Cardiac muscle cell (in vitro differentiated cells and primary cell): Measurements from ENCODE around the gene CRYGN. TPM values are rescaled to one million over a fixed set of nuclear protein-coding genes. Genes with fewer than 3 reads are reported as not detected.

Source experiments
- DNase-seq, 2 donors: peaks; one replicate each; pipeline versions ENCODE4 v3.0.0 to v3.0.0-alpha.2; 2010 to 2017; ENCODE audit warnings: low read depth in 1 of 2, low spot score in 1 of 2
- H3K27ac ChIP-seq: fragments of 200-600 bp; sonication (generic); 2 replicates; pipeline ENCODE4 v1.5.1; 2016
- H3K27me3 ChIP-seq: fragments of 200-600 bp; sonication (generic); 2 replicates; pipeline ENCODE4 v1.6.0; 2016; ENCODE audit warnings: control low read depth
- H3K36me3 ChIP-seq: fragments of 200-600 bp; sonication (generic); 2 replicates; pipeline ENCODE4 v1.5.1; 2016; ENCODE audit warnings: control low read depth
- H3K4me1 ChIP-seq: fragments of 200-600 bp; sonication (generic); 2 replicates; pipeline ENCODE4 v1.8.1; 2017; ENCODE audit warnings: low read depth, mild to moderate bottlenecking, mixed run types
- H3K4me3 ChIP-seq: fragments of 200-600 bp; sonication (generic); 2 replicates; pipeline ENCODE4 v1.5.1; 2016; ENCODE audit warnings: mild to moderate bottlenecking
- H3K9me3 ChIP-seq: fragments of 200-600 bp; sonication (generic); 2 replicates; pipeline ENCODE4 v1.5.1; 2017; ENCODE audit warnings: low read depth, mild to moderate bottlenecking, control low read depth
- CTCF ChIP-seq: IDR thresholded peaks from 2 replicates; pipeline ENCODE4 v1.5.1; 2012; ENCODE audit warnings: low read depth, mild to moderate bottlenecking, low read length
- polyA plus RNA-seq: library from polyadenylated mRNA; unstranded; fragments of >200 nt; fragmentation: Nextera tagmentation; extraction: Ambion mirVana; gene quantifications from 2 replicates; pipeline ENCODE4 v1.2.1, GENCODE V29; 2016
- total RNA-seq: library from RNA; depleted of rRNA; stranded (reverse); fragments of >200 nt; gene quantifications from 2 replicates; pipeline ENCODE4 v1.2.3, GENCODE V29; 2016

CRYGN gene
- total and polyA plus RNA-seq, 2 experiments from 2014 or later = 0.46 to 1.0 TPM

GRCh38 chr7:151395036-151395367 lies 44.9 kb downstream of the CRYGN start:
- H3K27ac ChIP-seq = no peak overlapping the region
- H3K27me3 ChIP-seq = no peaks in the 10 kb centered on the region
- no peak for DNase-seq
- peaks cover 8% of the 10 kb centered on the region for H3K36me3 ChIP-seq
- TF ChIP-seq CTCF = no peak
- H3K9me3 ChIP-seq = no peaks in the 10 kb centered on the region
- H3K4me3 ChIP-seq = no peak overlapping the region
- H3K4me1 ChIP-seq = no peaks in the 10 kb centered on the region

GRCh38 chr7:151394076-151395035 lies 45.6 kb downstream of the CRYGN start:
- H3K4me3 ChIP-seq = no peak overlapping the region
- no peaks in the 10 kb centered on the region for H3K27me3 ChIP-seq
- no peaks in the 10 kb centered on the region for H3K4me1 ChIP-seq
- no peak overlapping the region for H3K27ac ChIP-seq
- no peak for DNase-seq
- TF ChIP-seq CTCF = no peak
- H3K9me3 ChIP-seq = no peaks in the 10 kb centered on the region
- peaks cover 8% of the 10 kb centered on the region for H3K36me3 ChIP-seq

GRCh38 chr7:151393031-151393977 lies 46.6 kb downstream of the CRYGN start:
- H3K4me3 ChIP-seq = no peak overlapping the region
- DNase-seq = no peak
- no peaks in the 10 kb centered on the region for H3K9me3 ChIP-seq
- H3K27me3 ChIP-seq = no peaks in the 10 kb centered on the region
- peaks cover 5% of the 10 kb centered on the region for H3K36me3 ChIP-seq
- no peak for TF ChIP-seq CTCF
- H3K27ac ChIP-seq = no peak overlapping the region
- H3K4me1 ChIP-seq = no peaks in the 10 kb centered on the region

- no peaks in the 10 kb centered on the region for H3K9me3 ChIP-seq
- no peaks in the 10 kb centered on the region for H3K27me3 ChIP-seq
- DNase-seq = no peak
- TF ChIP-seq CTCF = no peak
- no peaks in the 10 kb centered on the region for H3K4me1 ChIP-seq
- no peak overlapping the region for H3K27ac ChIP-seq
- no peaks in the 10 kb centered on the region for H3K36me3 ChIP-seq
- no peak overlapping the region for H3K4me3 ChIP-seq
Measured at GRCh38 chr7:151392426-151392825, 47.5 kb downstream of the CRYGN start.

- no peak for DNase-seq
- Histone ChIP-seq H3K27me3 (no peaks in the 10 kb centered on the region), H3K36me3 (no peaks in the 10 kb centered on the region), H3K9me3 (no peaks in the 10 kb centered on the region), H3K27ac (no peak overlapping the region), H3K4me3 (no peak overlapping the region), H3K4me1 (no peaks in the 10 kb centered on the region)
- no peak for TF ChIP-seq CTCF
Measured at GRCh38 chr7:151392002-151392401, 47.9 kb downstream of the CRYGN start.
